Measurements from ENCODE around the gene RAD23A.

DNA sequence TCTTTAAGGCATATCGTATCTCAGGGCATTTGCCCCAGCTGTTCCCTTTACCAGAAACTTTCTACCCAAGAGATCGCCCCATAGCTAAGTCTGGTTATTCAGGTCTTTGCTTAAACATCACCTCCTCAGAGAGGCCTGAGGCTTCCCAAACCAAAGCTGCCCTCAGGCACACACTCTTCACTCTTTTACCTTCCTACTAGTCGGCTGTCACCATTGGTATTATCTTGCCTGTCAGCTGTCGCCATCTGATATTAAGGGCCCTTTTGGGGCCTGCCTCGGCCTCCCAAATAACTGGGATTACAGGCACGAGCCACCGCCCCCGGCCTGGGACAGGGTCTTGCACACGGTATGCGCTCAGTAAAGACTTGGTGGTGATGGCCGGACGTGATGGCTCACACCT, 10.3 kb downstream of the RAD23A start:
- TF ChIP-seq POLR2AphosphoS5 (IDR thresholded peaks at IDR 0.05; ENCODE audit: insufficient read depth, low read depth, low read length) (no peak), EZH2 (IDR thresholded peaks at IDR 0.05; ENCODE audit: borderline replicate concordance, low read depth, low read length, severe bottlenecking) (no peak), FOS (IDR thresholded peaks at IDR 0.05; ENCODE audit: borderline replicate concordance, insufficient read depth, low read length) (no peak), POLR2A (IDR thresholded peaks at IDR 0.05; ENCODE audit: low read depth, low read length) (no peak)
- TF ChIP-seq, protein P1, sequence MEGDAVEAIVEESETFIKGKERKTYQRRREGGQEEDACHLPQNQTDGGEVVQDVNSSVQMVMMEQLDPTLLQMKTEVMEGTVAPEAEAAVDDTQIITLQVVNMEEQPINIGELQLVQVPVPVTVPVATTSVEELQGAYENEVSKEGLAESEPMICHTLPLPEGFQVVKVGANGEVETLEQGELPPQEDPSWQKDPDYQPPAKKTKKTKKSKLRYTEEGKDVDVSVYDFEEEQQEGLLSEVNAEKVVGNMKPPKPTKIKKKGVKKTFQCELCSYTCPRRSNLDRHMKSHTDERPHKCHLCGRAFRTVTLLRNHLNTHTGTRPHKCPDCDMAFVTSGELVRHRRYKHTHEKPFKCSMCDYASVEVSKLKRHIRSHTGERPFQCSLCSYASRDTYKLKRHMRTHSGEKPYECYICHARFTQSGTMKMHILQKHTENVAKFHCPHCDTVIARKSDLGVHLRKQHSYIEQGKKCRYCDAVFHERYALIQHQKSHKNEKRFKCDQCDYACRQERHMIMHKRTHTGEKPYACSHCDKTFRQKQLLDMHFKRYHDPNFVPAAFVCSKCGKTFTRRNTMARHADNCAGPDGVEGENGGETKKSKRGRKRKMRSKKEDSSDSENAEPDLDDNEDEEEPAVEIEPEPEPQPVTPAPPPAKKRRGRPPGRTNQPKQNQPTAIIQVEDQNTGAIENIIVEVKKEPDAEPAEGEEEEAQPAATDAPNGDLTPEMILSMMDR (IDR thresholded peaks at IDR 0.05; ENCODE audit: extremely low read depth in 1 of 2, insufficient read depth in 1 of 2, low read depth in 1 of 2, low read length in 2 of 2) = no peak
